ENCODE data around the gene TMEM250.
"Not testable (repeated sequence)": the region's sequence is repeated elsewhere in the genome, so short reads cannot be mapped to it uniquely, and the experiment has no call there.

TMEM250 gene, protein sequence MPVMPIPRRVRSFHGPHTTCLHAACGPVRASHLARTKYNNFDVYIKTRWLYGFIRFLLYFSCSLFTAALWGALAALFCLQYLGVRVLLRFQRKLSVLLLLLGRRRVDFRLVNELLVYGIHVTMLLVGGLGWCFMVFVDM

GRCh38 chr9:136118320-136119060 is at the start of gene TMEM250:
TMEM250 (minus strand) TSS chr9:136118875; CDS start chr9:136116900, 1,975 bp downstream.
- DNase-seq, result peak; percentile 98

- no peak for DNase-seq
Observed at GRCh38 chr9:136163248-136163850, 44.7 kb upstream of the TMEM250 start.

GRCh38 chr9:136160995-136161610 is 42.4 kb upstream of the TMEM250 start:
- no peak for DNase-seq

GRCh38 chr9:136160381-136160841 is 41.7 kb upstream of the TMEM250 start:
- no peak for DNase-seq

DNA sequence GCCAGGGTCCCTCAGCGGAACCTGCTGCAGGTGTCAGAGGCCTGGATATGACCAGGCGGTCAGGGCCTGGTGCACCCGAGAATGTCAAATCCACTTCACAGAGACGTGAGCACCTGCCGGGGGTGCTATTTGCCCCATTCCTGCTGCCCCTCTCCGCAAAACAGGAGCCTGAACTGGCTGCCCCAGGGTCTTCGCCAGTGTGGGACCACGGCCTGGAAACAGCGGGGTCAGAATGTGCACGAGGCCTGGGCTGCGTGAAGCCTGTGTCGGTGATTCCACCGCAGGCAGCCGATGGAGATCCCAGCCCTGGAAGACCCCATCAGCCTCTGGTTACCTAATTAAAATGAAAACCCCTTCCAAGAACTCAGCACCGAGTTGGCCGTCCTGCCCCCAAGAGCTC is 41.2 kb upstream of the TMEM250 start:
- DNase-seq, result no peak

GRCh38 chr9:136157477-136158265 is 39.0 kb upstream of the TMEM250 start:
- no peak for DNase-seq

- DNase-seq, result no peak
Observed at GRCh38 chr9:136156209-136157120, 37.8 kb upstream of the TMEM250 start.

DNA sequence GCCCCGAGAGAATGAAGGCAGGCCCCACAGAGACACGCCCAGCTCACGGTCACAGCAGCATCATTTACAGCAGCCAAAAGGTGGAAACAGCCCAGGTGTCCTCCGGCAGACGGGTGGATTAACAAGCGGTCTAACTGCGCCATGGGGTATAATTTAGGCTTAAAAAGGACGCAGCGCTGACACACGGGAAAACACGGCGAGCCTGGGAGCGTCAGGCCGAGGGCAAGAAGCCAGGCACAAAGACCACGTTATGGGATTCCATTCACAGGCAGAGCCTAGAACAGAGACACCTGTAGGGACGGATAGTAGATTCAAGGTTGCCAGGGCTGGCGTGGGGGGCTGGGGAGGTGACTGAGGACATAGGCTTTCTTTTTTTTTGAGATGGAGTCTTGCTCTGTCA is 36.9 kb upstream of the TMEM250 start:
- no peak for DNase-seq

- no peak for DNase-seq
Observed at GRCh38 chr9:136154943-136155342, 36.3 kb upstream of the TMEM250 start.

- no peak for DNase-seq
Observed at GRCh38 chr9:136153381-136154065, 34.8 kb upstream of the TMEM250 start.

GRCh38 chr9:136152931-136153330 is 34.3 kb upstream of the TMEM250 start:
- DNase-seq, result no peak

DNA sequence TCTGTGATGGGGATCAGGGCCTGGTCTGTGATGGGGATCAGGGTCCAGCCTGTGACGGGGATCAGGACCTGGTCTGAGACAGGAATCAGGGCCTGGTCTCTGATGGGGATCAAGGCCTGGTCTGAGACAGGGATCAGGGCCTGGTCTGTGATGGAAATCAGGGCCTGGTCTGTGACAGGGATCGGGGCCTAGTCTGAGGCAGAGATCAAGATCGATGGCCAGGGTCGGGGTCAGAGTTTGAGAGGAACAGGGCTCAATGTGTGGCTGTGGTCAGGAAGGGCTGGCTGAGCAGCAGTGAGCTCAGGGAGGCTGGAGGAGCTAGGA is 33.8 kb upstream of the TMEM250 start:
- DNase-seq, result no peak

GRCh38 chr9:136151848-136152542 is 33.3 kb upstream of the TMEM250 start:
- DNase-seq, result no peak

DNA sequence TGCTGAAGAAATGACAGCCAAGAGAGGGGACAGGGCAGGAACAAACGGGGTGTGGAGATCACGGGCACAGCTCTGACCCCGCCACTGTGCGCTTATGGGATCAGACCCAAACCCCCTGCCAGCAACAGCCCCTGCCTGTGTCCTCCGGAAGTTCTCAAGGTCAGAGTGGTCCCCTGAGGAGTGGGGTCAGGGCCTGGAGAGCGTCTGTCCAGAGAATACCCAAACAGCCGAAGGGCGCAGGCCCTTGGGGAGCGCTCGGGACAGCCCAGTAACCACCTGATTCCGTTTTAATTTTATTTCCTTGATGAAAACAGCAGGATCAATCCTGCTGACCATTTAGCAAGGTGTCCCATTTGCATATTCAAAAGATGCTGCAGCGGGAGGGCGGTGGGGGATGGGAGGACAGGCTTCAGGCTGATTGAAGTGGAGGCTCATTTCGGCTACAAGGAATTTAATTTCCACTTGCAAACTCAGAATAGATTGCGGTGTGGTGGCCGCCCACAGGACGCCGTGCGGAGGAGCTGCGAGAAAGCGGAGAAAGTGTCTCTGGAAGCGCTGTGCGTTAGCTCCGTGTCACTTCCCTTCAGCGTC is 32.6 kb upstream of the TMEM250 start:
- DNase-seq, result no peak

GRCh38 chr9:136150664-136151213 is 32.1 kb upstream of the TMEM250 start:
- not testable (repeated sequence) for DNase-seq

GRCh38 chr9:136149853-136150252 is 31.2 kb upstream of the TMEM250 start:
- DNase-seq, result no peak

DNA sequence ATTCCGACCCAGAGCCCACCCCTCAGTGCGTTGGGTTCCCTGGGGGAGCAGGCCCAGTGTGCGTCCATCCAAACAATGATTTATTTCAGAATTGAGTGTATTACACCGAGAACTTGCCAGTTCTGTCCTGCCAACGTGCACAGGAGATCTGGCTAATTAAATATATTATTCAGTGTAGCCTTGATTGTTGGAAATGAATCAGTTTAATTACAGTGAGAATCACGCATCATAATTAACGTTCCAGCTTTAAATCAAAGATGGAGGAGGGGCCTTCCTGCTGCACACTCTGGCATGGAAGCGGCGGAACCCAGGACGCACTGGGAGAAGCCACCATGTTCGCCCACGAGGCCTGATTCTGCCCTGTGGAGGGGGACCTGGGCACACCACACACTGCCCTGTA is 30.7 kb upstream of the TMEM250 start:
- no peak for DNase-seq

DNA sequence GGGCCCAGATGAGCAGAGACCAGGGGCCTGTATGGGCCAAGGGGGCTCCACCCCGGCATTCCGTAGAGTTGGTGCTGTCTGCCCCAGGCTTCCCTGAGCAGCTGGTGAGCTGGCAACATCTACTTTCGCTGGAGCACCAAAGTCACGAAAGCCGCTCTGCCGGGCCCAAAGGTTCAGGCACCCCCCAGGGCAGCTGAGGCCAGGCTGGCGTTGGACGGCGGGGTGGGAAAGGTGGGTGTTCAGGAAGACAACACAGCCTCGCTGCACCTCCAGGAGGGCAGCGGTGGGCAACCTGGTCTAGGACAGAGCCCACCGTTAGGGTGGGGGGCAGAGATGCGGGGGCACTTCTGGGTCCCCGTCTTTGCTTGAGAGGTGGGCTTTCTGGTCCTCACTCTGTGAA is 30.1 kb upstream of the TMEM250 start:
- DNase-seq, result no peak

DNA sequence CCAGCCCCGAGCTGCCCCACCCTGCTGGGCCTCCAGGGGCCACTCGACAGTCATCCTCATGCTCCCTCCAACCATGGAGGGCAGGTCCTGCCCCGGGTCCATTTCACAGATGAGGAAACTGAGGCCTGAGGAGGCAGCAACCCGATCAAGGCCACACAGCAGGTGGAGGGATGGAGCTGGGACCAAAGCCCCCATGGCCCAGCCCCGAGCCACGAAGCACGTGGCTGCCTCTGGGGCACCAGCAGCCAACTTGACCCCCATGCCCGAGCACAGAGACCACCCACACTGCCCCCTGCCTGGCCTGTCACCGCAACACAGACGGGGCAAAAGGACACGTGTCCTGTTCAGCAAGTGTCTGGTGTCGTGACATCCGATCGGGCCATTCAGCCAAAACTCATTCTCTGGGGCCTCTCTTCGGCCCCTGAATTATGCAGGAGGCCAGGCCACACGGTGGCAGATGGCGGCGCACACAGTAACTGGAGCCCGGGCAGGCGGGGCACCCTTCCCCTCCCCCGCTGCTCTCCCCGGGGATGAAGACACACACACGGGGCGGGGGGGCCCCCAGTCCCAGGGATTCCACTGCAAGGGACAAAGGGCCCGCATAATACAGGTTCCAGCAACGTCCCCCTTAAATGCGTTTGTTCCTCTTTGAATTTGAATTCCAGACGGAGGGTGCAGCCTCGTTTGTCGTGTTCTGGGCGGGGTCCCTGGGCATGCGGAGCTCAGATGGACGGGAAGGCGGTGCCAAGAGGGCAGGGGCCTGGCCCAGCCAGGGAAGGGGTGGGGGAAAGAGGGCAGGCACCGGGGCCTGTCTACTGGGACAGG is 29.4 kb upstream of the TMEM250 start:
- DNase-seq, result no peak

Measured in activated CD4-positive, alpha-beta T cell treated with anti-CD3 and anti-CD28 coated beads, Interleukin-2, amount 50 U/mL, for 16 hours (primary cell).